Adrenal gland (tissue), 12 donors: Measurements from ENCODE around the gene LMO3. TPM values are rescaled to one million over a fixed set of nuclear protein-coding genes. Genes with fewer than 3 reads are reported as not detected.

Source experiments
- DNase-seq, 7 donors: peaks; one replicate each; pipeline ENCODE4 v3.0.0-alpha.2; 2019 to 2020
- H3K27ac ChIP-seq, 5 donors: fragments of 200-600 bp; sonication (generic) in 4 of 5; 1 replicate in 3 of 5; 2 replicates in 2 of 5; pipeline versions ENCODE4 v1.5.1 to v1.8.0; 2016 to 2020; ENCODE audit warnings: mild to moderate bottlenecking in 1 of 5
- H3K27me3 ChIP-seq: fragments of 200-600 bp; 2 replicates; pipeline ENCODE4 v1.8.0; 2021
- H3K36me3 ChIP-seq, 2 donors: fragments of 200-600 bp; replicated peaks in 1 of 2; 1 replicate in 1 of 2; 2 replicates in 1 of 2; pipeline versions ENCODE4 v1.5.1 to v1.8.0; 2018 to 2022
- H3K4me1 ChIP-seq, 2 donors: fragments of 200-600 bp; replicated peaks in 1 of 2; 1 replicate in 1 of 2; 2 replicates in 1 of 2; pipeline versions ENCODE4 v1.5.1 to v1.8.0; 2018 to 2021
- H3K4me3 ChIP-seq, 4 donors: fragments of 200-600 bp; sonication (generic) in 3 of 4; one replicate each; pipeline ENCODE4 v1.5.1; 2016 to 2018
- H3K9me3 ChIP-seq, 3 donors: fragments of 200-600 bp; sonication (generic) in 1 of 3; replicated peaks in 1 of 3; 1 replicate in 2 of 3; 2 replicates in 1 of 3; pipeline versions ENCODE4 v1.5.1 to v1.8.0; 2016 to 2021
- CTCF ChIP-seq, 6 experiments: fragments of 450-650 bp in 4 of 6; fragments of 200-600 bp in 2 of 6; sonication (generic) in 1 of 6; IDR thresholded peaks; 1 replicate in 5 of 6; 2 replicates in 1 of 6; pipeline versions ENCODE4 v1.5.1 to v1.8.0; 2016 to 2021; ENCODE audit warnings: antibody characterized with exemption in 6 of 6, mild to moderate bottlenecking in 2 of 6, moderate library complexity in 1 of 6
- POLR2A ChIP-seq, 2 donors: fragments of 450-650 bp; IDR thresholded peaks; one replicate each; pipeline ENCODE4 v1.6.1; 2017; ENCODE audit warnings: antibody characterized with exemption in 2 of 2, mild to moderate bottlenecking in 2 of 2, moderate library complexity in 1 of 2
- WGBS, 4 donors: extraction: QIAGEN DNeasy Blood & Tissue Kit in 2 of 4; methylation state at CpG; one replicate each; pipeline versions ENCODE4 v1.1.5 to v1.1.7; 2013 to 2017; 5-methylcytosine and 5-hydroxymethylcytosine counted together
- intact Hi-C, 2 donors: fragments of 100-400 bp; cut with DNase I; formaldehyde crosslinking; loops; one replicate each; pipeline versions ENCODE4 v1.14.1 to v1.15.0; 2022 to 2023
- polyA plus RNA-seq, 3 donors: library from polyadenylated mRNA; stranded (reverse); fragments of 200-250 nt in 2 of 3; fragments of 350-450 nt in 1 of 3; fragmentation: Illumina TruSeq in 1 of 3; extraction: RNeasy Lipid Tissue Mini Kit (QIAGEN cat#74804) in 1 of 3; gene quantifications; one replicate each; pipeline ENCODE4 v1.2.3, GENCODE V29; 2013 to 2014
- total RNA-seq, 9 donors: library from RNA; depleted of rRNA in 4 of 9; stranded (reverse); fragments of >200 nt in 4 of 9; fragments of 120-200 nt in 1 of 9; fragmentation: NEBNext Ultra II Directional in 1 of 9; extraction: Animal tissue kit (Norgen Biotek cat#: 25700) in 1 of 9; gene quantifications; one replicate each; pipeline versions ENCODE4 v1.1.0 to v1.2.4, GENCODE V29; 2013 to 2023
- donor health status: healthy with polysubstance abuse.
- donor health status: Bipolar disorder and iron deficiency.
- donor health status: DM: yes; HTN: yes; CAD: no.
- donor health status: DM: no; HTN: no; CAD: no.
- donor health status: DM: no; HTN: no; CAD: no.
- donor health status: DM: yes; HTN: yes; CAD: no.

Gene LMO3
- total and polyA plus RNA-seq, 12 donors, result 0.89 to 21.8 (median 7.0) TPM

- H3K9me3 ChIP-seq, result no peaks in the 10 kb centered on the region
- DNase-seq, result no peak
- H3K4me1 ChIP-seq, result peaks cover 10 to 12% of the 10 kb centered on the region in 2 donors
- H3K27ac ChIP-seq, result peak overlapping the region in 2 of 5 donors; percentile 21 to 43
- no peaks in the 10 kb centered on the region for H3K27me3 ChIP-seq
- 57 to 64% (median 60%) methylated on average over 11 of the region's 11 CpGs for WGBS, 4 donors
- TF ChIP-seq POLR2A (IDR thresholded peaks at IDR 0.05) (no peak), CTCF (IDR thresholded peaks at IDR 0.05) (no peak)
- H3K4me3 ChIP-seq, result peak overlapping the region in 1 of 4 donors; percentile 20
- H3K36me3 ChIP-seq, result no peaks in the 10 kb centered on the region
- intact Hi-C loops, result no loop called here
Measured at GRCh38 chr12:16607906-16608775, 2.2 kb upstream of the LMO3 start.

- no peak for DNase-seq
- Histone ChIP-seq H3K9me3 (no peaks in the 10 kb centered on the region), H3K4me1 (peaks cover 10 to 12% of the 10 kb centered on the region in 2 donors), H3K27ac (peak overlapping the region in 2 of 5 donors; percentile 43 to 67), H3K36me3 (no peaks in the 10 kb centered on the region), H3K27me3 (no peaks in the 10 kb centered on the region), H3K4me3 (peak overlapping the region in 2 of 4 donors; percentile 32 to 48)
- no peak for TF ChIP-seq CTCF (IDR thresholded peaks at IDR 0.05)
- WGBS, 4 donors, result 53 to 58% (median 55%) methylated on average over 3 to 6 of the region's 6 CpGs
- intact Hi-C loops, result no loop called here
Measured at GRCh38 chr12:16606991-16607390, 1.0 kb upstream of the LMO3 start.

DNA sequence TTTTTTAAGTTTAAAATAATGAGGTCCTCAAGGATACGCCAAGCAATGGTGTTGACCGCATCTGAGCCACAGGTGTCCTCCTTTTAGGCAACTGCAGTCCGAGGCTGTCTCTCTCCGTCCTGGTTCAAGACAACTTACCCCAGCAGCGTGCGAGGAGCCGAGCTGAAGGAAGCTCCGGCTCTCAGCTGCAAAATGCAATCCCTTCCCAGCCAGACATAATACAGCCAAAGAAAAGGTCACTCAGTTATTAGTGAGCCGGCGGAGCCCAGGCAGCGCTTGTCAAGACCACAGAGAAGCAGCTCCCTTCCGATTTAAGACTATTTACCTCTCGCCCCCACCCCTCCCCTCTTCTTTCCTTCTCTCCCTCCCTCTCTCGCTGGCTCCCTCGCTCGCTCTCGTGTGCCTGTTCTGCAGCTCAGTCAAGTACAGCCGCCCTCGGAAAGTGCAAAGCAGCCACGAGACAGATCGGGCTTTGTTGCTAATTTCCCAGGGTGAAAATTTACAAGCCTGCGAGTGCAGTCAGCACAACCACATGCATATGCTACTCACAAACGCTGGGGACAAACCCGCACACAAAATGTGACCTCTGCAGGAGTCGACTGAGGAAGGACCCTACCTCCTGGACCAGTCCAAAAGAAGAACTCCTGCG, 363 bp upstream of the LMO3 start:
- Histone ChIP-seq H3K9me3 (no peaks in the 10 kb centered on the region), H3K36me3 (no peaks in the 10 kb centered on the region), H3K27ac (peak overlapping the region in 2 of 5 donors; percentile 43 to 67), H3K4me1 (peaks cover 10 to 12% of the 10 kb centered on the region in 2 donors), H3K27me3 (no peaks in the 10 kb centered on the region), H3K4me3 (peak overlapping the region in 2 of 4 donors; percentile 32 to 48)
- peak in 5 of 7 donors; percentile 20 to 51 (median 29) for DNase-seq
- intact Hi-C loops, result no loop called here
- 0 to 2% (median 1%) methylated on average over 18 to 26 of the region's 26 CpGs for WGBS, 4 donors
- TF ChIP-seq POLR2A (IDR thresholded peaks at IDR 0.05) (no peak), CTCF (IDR thresholded peaks at IDR 0.05) (no peak)

DNA sequence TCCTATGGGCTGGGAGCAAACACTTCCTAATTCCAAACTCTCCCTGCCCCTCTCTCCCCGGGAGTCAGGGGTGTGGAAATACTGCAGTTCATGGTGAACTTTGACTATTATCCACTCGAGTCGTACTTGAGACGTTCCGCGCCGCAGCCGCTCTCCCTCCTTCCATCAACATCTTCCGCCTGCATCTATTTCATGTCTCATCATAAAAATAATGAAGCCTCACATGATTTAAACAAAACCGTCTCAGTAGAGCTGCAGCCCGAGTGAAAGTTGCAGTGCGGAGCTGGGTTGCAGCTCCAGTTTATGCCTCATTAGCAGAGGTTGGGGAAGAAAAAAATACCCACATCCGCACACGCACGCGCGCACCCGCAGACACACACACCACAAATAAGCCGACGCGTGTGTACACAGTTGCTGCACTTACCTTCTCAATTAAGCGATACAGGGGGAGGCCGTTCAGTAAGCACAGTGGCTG, 283 bp downstream of the LMO3 start:
- peak overlapping the region in 2 of 4 donors; percentile 32 to 48 for H3K4me3 ChIP-seq
- H3K36me3 ChIP-seq, result no peaks in the 10 kb centered on the region
- peak in 1 of 7 donors; percentile 25 for DNase-seq
- no peaks in the 10 kb centered on the region for H3K9me3 ChIP-seq
- intact Hi-C loops, result no loop called here
- WGBS, 4 donors, result 1 to 5% (median 1%) methylated on average over 23 of the region's 23 CpGs
- H3K4me1 ChIP-seq, result peaks cover 10 to 12% of the 10 kb centered on the region in 2 donors
- H3K27ac ChIP-seq, result peak overlapping the region in 2 of 5 donors; percentile 43 to 59
- no peaks in the 10 kb centered on the region for H3K27me3 ChIP-seq
- TF ChIP-seq CTCF (IDR thresholded peaks at IDR 0.05), result no peak
